HUES6 (cell line): Measurements from ENCODE around the gene CD248.
A peak's percentile ranks its signal among the peaks of the same experiment; 100 is the strongest.
"Not testable (repeated sequence)": the region's sequence is repeated elsewhere in the genome, so short reads cannot be mapped to it uniquely, and the experiment has no call there.

Experiments used
- H3K27ac ChIP-seq: 2 replicates; pipeline ENCODE4 v1.7.0; 2013; ENCODE audit warnings: low read depth, mild to moderate bottlenecking, low read length, inconsistent platforms
- H3K27me3 ChIP-seq: 2 replicates; pipeline ENCODE4 v1.6.1; 2013; ENCODE audit warnings: low read length; ENCODE audit not compliant: control insufficient read depth, insufficient read depth
- H3K36me3 ChIP-seq: 2 replicates; pipeline ENCODE4 v1.6.1; 2013; ENCODE audit warnings: low read length; ENCODE audit not compliant: control insufficient read depth, insufficient read depth
- H3K4me1 ChIP-seq: 2 replicates; pipeline ENCODE4 v1.6.1; 2013; ENCODE audit warnings: low read length; ENCODE audit not compliant: control insufficient read depth, insufficient read depth
- H3K4me3 ChIP-seq: 2 replicates; pipeline ENCODE4 v1.5.1; 2013; ENCODE audit warnings: low read depth, low read length
- H3K9ac ChIP-seq: one replicate; pipeline ENCODE4 v1.6.1; 2013; ENCODE audit warnings: mild to moderate bottlenecking, low read length
- H3K9me3 ChIP-seq: 2 replicates; pipeline ENCODE4 v1.6.1; 2013; ENCODE audit warnings: low read depth, low read length; ENCODE audit not compliant: control insufficient read depth, insufficient read depth

The CD248 gene

GRCh38 chr11:66316849-66317251 is at the start of gene CD248:
CD248 (minus strand) TSS chr11:66317044; CDS start chr11:66317027, 17 bp downstream.
- Histone ChIP-seq H3K36me3 (no peaks in the 10 kb centered on the region), H3K4me1 (peaks cover 29% of the 10 kb centered on the region), H3K4me3 (0 out of 2 replicates have a peak within 1 kb of the TSS, but pooled peaks have one; percentile 1), H3K9ac (peak within 1 kb of the TSS; percentile 20), H3K27ac (peak within 1 kb of the TSS; percentile 43; the same call in 1 of the 2 replicates), H3K9me3 (peaks cover 4% of the 10 kb centered on the region; the same call in 1 of the 2 replicates), H3K27me3 (no peaks in the 10 kb centered on the region; the same call in 1 of the 2 replicates)

- Histone ChIP-seq H3K36me3 (peaks cover 76% of the 10 kb centered on the region), H3K4me3 (no peak overlapping the region), H3K27ac (no peak overlapping the region), H3K4me1 (peaks cover 11% of the 10 kb centered on the region), H3K9me3 (no peaks in the 10 kb centered on the region), H3K9ac (no peak overlapping the region), H3K27me3 (no peaks in the 10 kb centered on the region)
Measured at GRCh38 chr11:66365711-66366619, 49.1 kb upstream of the CD248 start.

- Histone ChIP-seq H3K36me3 (peaks cover 76% of the 10 kb centered on the region), H3K4me1 (peaks cover 10% of the 10 kb centered on the region), H3K4me3 (no peak overlapping the region), H3K9ac (no peak overlapping the region), H3K27ac (no peak overlapping the region), H3K9me3 (no peaks in the 10 kb centered on the region), H3K27me3 (no peaks in the 10 kb centered on the region)
Measured at GRCh38 chr11:66365166-66365565, 48.3 kb upstream of the CD248 start.

GRCh38 chr11:66363805-66364535 is 47.1 kb upstream of the CD248 start:
- Histone ChIP-seq H3K9me3 (no peaks in the 10 kb centered on the region), H3K27me3 (no peaks in the 10 kb centered on the region), H3K36me3 (peaks cover 72% of the 10 kb centered on the region), H3K4me1 (peaks cover 2% of the 10 kb centered on the region; the same call in 1 of the 2 replicates), H3K9ac (no peak overlapping the region), H3K27ac (no peak overlapping the region), H3K4me3 (no peak overlapping the region)

GRCh38 chr11:66363187-66363601 is 46.4 kb upstream of the CD248 start:
- H3K9ac ChIP-seq, result no peak overlapping the region
- peaks cover 2% of the 10 kb centered on the region; the same call in 1 of the 2 replicates for H3K4me1 ChIP-seq
- H3K27ac ChIP-seq, result no peak overlapping the region
- no peaks in the 10 kb centered on the region for H3K9me3 ChIP-seq
- no peak overlapping the region for H3K4me3 ChIP-seq
- no peaks in the 10 kb centered on the region for H3K27me3 ChIP-seq
- H3K36me3 ChIP-seq, result peaks cover 64% of the 10 kb centered on the region

- Histone ChIP-seq H3K9ac (no peak overlapping the region), H3K27me3 (no peaks in the 10 kb centered on the region), H3K36me3 (peaks cover 58% of the 10 kb centered on the region), H3K4me1 (peaks cover 2% of the 10 kb centered on the region; the same call in 1 of the 2 replicates), H3K4me3 (no peak overlapping the region), H3K9me3 (no peaks in the 10 kb centered on the region), H3K27ac (no peak overlapping the region)
Measured at GRCh38 chr11:66362481-66363147, 45.8 kb upstream of the CD248 start.

GRCh38 chr11:66361502-66361941 is 44.7 kb upstream of the CD248 start:
- Histone ChIP-seq H3K27me3 (no peaks in the 10 kb centered on the region), H3K4me3 (no peak overlapping the region), H3K9ac (no peak overlapping the region), H3K36me3 (peaks cover 48% of the 10 kb centered on the region), H3K4me1 (peaks cover 2% of the 10 kb centered on the region; the same call in 1 of the 2 replicates), H3K27ac (no peak overlapping the region), H3K9me3 (no peaks in the 10 kb centered on the region)

GRCh38 chr11:66360406-66361073 is 43.7 kb upstream of the CD248 start:
- Histone ChIP-seq H3K4me3 (no peak overlapping the region), H3K27me3 (no peaks in the 10 kb centered on the region), H3K4me1 (peaks cover 2% of the 10 kb centered on the region; the same call in 1 of the 2 replicates), H3K27ac (no peak overlapping the region), H3K9me3 (no peaks in the 10 kb centered on the region), H3K9ac (no peak overlapping the region), H3K36me3 (peaks cover 38% of the 10 kb centered on the region)

GRCh38 chr11:66359662-66360087 is 42.8 kb upstream of the CD248 start:
- Histone ChIP-seq H3K4me1 (peaks cover 2% of the 10 kb centered on the region; the same call in 1 of the 2 replicates), H3K4me3 (no peak overlapping the region), H3K9me3 (no peaks in the 10 kb centered on the region), H3K27me3 (no peaks in the 10 kb centered on the region), H3K9ac (no peak overlapping the region), H3K36me3 (peaks cover 30% of the 10 kb centered on the region), H3K27ac (no peak overlapping the region)

GRCh38 chr11:66350560-66351235 is 33.9 kb upstream of the CD248 start:
- not testable (repeated sequence) for H3K9ac ChIP-seq

More at GRCh38 chr11:66350560-66351235, 33.9 kb upstream of the CD248 start:
- not testable (repeated sequence) for H3K9me3 ChIP-seq, H3K27me3 ChIP-seq, H3K27ac ChIP-seq, H3K4me3 ChIP-seq, H3K36me3 ChIP-seq, H3K4me1 ChIP-seq
